Mammary epithelial cell (primary cell): ENCODE data around the gene LRRC2.

ENCODE experiments used
- CTCF ChIP-seq, 2 donors: IDR thresholded peaks in 1 of 2; conservative IDR thresholded peaks in 1 of 2; 2 replicates each; pipeline ENCODE4 v1.5.1; 2011 to 2012; ENCODE audit warnings: inconsistent platforms in 2 of 2, low read length in 2 of 2, mild to moderate bottlenecking in 2 of 2, control low read depth in 1 of 2, low read depth in 1 of 2; ENCODE audit not compliant: insufficient read depth in 1 of 2; ENCODE audit errors: extremely low read depth in 1 of 2
- EZH2 ChIP-seq: IDR thresholded peaks from 2 replicates; pipeline ENCODE4 v1.6.1; 2012; ENCODE audit warnings: low read length, inconsistent platforms, borderline replicate concordance

- TF ChIP-seq EZH2 = no peak
- TF ChIP-seq CTCF (conservative IDR thresholded peaks at IDR 0.05 in 1 of 2, IDR thresholded peaks at IDR 0.05 in 1 of 2; ENCODE audit: extremely low read depth in 1 of 2, insufficient read depth in 1 of 2, low read depth in 1 of 2, low read length in 2 of 2) = no peak
Measured at GRCh38 chr3:46542801-46543201, 23.3 kb downstream of the LRRC2 start.
